HL-60 (cell line): ENCODE measurements around the gene ZSWIM7.

Source experiments
- GABPA ChIP-seq: IDR thresholded peaks from 2 replicates; pipeline ENCODE4 v1.6.1; 2012; ENCODE audit warnings: low read depth
- POLR2AphosphoS5 ChIP-seq: IDR thresholded peaks from 2 replicates; pipeline ENCODE4 v1.6.1; 2012; ENCODE audit warnings: low read depth
- SPI1 ChIP-seq: IDR thresholded peaks from 2 replicates; pipeline ENCODE4 v1.6.1; 2012; ENCODE audit warnings: low read depth, mild to moderate bottlenecking, borderline replicate concordance
- TF ChIP-seq, protein P1 (sequence below): IDR thresholded peaks from one replicate; pipeline ENCODE4 v1.5.1; 2011; ENCODE audit warnings: low read length, control low read depth, inconsistent platforms; ENCODE audit not compliant: insufficient read depth

GRCh38 chr17:16003841-16004240 lies 4.3 kb upstream of the ZSWIM7 start:
- TF ChIP-seq, protein P1, sequence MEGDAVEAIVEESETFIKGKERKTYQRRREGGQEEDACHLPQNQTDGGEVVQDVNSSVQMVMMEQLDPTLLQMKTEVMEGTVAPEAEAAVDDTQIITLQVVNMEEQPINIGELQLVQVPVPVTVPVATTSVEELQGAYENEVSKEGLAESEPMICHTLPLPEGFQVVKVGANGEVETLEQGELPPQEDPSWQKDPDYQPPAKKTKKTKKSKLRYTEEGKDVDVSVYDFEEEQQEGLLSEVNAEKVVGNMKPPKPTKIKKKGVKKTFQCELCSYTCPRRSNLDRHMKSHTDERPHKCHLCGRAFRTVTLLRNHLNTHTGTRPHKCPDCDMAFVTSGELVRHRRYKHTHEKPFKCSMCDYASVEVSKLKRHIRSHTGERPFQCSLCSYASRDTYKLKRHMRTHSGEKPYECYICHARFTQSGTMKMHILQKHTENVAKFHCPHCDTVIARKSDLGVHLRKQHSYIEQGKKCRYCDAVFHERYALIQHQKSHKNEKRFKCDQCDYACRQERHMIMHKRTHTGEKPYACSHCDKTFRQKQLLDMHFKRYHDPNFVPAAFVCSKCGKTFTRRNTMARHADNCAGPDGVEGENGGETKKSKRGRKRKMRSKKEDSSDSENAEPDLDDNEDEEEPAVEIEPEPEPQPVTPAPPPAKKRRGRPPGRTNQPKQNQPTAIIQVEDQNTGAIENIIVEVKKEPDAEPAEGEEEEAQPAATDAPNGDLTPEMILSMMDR: no peak
- TF ChIP-seq POLR2AphosphoS5 (no peak), GABPA (no peak), SPI1 (no peak)
